Kasumi-1 (cell line): ENCODE results near the gene HIVEP1.
A peak's percentile ranks its signal among the peaks of the same experiment; 100 is the strongest.

Source experiments
- DNase-seq, 2 experiments: peaks; one replicate each; lab custom pipeline; 2025; lab: John Stamatoyannopoulos, UW

The HIVEP1 gene

DNA sequence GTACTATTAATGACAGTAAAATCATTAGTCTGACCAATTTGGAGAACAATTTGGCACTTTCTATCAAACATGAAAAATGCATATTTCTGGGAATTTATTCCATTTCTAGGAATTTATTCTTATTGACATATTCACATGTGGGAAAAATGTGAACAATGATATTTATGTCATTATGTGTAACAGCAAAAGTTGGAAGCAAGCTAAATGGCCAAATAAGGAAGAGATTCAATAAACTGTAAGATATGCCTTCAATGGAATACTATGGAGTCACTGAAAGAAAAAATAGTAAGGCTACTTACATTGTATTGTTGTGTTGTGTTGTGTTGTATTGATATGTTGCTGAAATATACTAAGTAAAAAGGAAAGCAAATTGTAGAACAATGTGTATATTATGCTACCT lies 177.5 kb downstream of the HIVEP1 start:
- no peak for DNase-seq

DNA sequence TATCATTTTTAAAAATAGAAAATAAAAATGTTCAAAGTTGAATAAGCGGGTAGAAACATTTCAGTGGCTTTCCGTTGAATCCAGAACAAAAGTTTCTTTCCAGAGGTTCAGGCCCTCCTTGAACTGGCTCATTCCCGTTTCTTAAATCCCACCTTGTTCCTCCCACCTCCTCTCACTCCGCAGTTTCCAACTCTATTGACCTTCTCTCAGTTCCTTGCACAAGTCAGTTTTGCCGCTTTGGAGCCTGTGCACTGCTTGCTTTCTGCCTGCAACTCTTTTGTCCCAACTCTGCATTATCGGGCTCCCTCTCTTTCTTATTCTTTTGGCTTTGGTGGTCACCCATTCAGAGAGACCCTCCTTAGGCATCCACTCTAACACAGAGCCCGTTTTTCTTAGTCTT lies 178.1 kb downstream of the HIVEP1 start:
- DNase-seq: no peak

DNA sequence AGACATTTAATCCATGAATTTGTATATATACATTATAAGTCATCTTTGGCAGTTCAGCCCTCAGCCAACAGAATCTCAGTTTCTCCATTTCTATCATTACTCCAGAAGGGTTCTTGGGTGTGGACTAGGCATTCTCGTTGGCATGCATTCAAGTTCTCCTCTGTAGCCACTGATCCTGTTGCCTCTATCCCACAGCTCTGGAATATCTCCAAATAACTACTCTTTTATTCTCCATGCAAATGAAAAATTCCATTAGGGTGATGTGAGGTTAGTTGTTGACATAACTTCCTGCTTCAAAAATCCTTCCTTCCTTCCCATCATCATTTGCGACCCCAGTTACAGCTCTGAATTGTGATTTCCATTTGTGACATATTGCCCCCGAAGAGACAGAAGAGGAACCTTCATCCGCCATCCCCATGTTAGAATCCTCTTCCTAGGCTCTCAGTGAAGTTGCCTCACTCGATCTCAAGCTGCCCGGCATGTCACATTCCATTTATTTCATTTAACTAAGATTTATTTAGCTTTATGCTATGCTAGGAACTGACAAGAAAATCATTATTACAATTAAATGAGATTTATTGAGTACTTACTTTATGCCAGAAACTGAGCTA lies 184.3 kb downstream of the HIVEP1 start:
- no peak for DNase-seq

DNA sequence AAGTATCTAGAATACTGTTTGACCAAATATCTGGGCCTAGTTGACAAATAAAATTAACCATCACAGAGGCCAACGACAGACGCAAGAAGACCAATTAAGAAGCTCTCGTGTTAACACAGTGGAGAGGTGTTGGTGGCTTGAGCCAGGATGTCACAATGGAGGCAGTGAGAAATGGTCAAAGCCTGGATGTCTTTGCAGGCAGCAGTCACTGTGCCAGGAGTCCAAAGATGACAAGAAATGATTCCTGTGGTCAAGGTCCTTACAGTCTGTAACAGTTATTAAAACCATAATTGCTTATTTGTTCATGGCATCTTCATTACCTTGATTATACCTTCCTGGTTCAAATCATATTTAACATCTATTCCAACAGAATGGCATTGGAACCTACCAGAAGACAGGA lies 186.7 kb downstream of the HIVEP1 start:
- no peak for DNase-seq

DNA sequence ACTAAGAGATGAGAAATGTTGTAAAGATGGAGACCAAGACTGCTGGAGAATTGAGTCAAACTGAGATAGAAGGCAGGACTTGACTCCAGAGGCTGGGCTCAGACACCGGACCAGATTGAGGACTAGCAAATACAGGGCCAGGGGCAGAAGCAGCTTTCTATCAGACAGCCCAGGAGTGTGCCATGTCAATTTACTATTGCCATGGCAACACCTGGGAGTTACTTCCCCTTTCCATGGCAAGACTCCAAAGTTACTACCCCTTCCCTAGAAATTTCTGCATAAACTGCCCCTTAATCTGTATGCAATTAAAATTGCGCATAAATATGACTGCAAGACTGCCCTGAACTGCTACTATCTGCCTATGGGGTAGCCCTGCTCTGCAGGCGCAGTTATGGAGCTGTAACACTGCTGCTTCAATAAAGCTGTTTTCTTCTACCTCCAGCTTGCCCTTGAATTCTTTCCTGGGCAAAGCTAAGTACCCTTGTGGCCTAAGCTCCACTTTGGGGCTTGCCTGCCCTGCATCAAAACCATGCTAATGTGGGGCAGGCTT lies 188.0 kb downstream of the HIVEP1 start:
- peak; percentile 28 to 54 for DNase-seq

DNA sequence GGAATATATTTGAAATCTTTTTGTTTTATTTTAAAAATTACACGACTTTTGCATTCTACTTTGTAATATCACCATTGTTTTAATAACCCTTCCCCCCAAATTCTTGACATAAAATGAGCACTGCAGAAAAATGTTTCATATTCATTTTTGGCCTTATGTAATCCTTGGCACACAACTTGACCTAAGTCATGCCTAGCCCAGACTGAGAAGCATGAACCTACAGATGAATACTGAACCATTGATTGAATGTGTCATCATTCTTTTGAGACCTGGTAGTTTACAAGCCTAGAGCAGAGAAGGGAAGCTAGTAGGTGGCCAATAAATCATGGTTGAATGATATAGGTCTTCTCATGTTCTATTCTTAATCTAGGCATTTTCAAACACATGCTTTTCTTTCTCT lies 188.6 kb downstream of the HIVEP1 start:
- DNase-seq: no peak

DNA sequence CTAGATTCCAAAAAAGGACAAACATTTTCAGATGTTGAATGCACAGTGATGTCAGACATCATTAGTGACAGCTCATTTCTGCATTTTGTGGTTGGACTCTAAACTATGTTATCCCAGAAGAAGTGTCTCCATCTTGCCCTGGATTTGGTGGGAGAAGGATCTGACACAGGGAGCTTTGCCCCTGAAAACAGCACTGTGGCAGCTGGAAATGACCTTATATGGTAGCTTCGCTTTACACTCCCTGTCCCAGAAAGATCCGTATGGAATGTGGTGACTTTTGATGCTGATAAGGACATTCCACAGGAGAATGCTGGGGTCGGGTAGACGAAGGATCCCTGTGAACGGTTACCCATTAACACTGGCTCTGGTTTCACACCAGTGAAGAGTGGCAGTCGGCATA lies 190.9 kb downstream of the HIVEP1 start:
- no peak for DNase-seq

DNA sequence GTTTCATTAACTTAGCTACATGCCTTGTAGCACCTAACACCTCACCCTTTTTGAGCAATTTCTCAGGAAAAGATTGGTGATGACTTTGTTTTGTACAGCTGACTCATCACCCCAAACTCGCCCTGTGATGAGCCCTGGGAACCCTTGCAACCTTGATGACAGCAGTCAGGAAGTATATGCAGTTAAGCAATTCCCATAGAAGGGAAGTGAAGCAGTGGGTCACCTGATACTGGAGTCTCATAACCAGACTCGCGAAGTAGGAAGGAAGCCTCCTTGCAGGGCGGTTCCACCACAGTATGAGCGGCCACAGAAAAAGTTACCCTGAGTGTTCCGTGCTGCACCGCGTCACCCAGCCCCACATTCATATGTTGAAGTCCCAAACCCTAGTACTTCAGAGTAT lies 196.1 kb downstream of the HIVEP1 start:
- peak; percentile 88 for DNase-seq

DNA sequence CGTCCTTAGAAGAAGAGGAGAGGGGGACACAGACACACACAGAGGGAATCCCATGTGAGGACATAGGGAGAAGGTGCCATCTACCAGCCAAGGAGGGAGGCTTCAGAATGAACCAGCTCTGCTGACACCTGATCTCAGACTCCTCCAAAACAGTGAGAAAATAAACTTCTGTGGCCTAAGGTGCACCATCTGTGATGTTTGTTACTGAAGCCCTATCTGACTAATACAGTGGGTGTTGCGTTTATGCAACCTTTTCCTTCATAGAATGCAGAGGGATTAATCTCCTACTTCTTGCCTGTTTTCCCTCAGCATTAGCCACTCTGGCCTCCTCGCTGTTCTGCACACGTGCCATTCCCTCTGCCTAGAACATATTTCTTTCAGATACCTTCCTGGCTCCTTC lies 196.6 kb downstream of the HIVEP1 start:
- DNase-seq: no peak
